ENCODE measurements around the gene TXNL4A. TPM values are rescaled to one million over a fixed set of nuclear protein-coding genes. Genes with fewer than 3 reads are reported as not detected.
"Not testable (repeated sequence)": the region's sequence is repeated elsewhere in the genome, so short reads cannot be mapped to it uniquely, and the experiment has no call there.

Gene TXNL4A
- polyA plus RNA-seq, 1 experiment = 131 TPM

GRCh38 chr18:80034068-80034851 lies 45.9 kb upstream of the TXNL4A start, which contains the start of gene RBFA:
RBFA (plus strand) TSS chr18:80034434; CDS start chr18:80034496, 62 bp downstream.
- POLR2A ChIA-PET = interaction anchor here (0.5 to 2.1 kb wide), 11 partner anchors 24 to 356 kb away, joined by 3 to 21 read pairs (median 4); partner anchors contain the start of genes ADNP2, HSBP1L1 and TXNL4A
- Histone ChIP-seq H3K9me3 (ENCODE audit: control insufficient read depth, insufficient read depth, low read length) (no peaks in the 10 kb centered on the region), H3K27ac (ENCODE audit: low read depth, low read length) (peak within 1 kb of the TSS; percentile 89), H3K4me3 (ENCODE audit: low read depth, low read length) (peak within 1 kb of the TSS; percentile 81), H3K27me3 (ENCODE audit: control insufficient read depth, insufficient read depth, low read length) (no peaks in the 10 kb centered on the region)
- peak; percentile 98 for DNase-seq (ENCODE audit: low read depth, low spot score)
- TF ChIP-seq CTCF (IDR thresholded peaks at IDR 0.05; ENCODE audit: low read depth, low read length) = peak; percentile 53
- CTCF ChIA-PET = interaction anchor here (0.6 to 1.6 kb wide), 8 partner anchors 12 to 354 kb away, joined by 3 to 6 read pairs (median 3); no protein-coding TSS in a partner anchor

- no peaks in the 10 kb centered on the region for H3K9me3 ChIP-seq (ENCODE audit: control insufficient read depth, insufficient read depth, low read length)
- POLR2A ChIA-PET = interaction anchor here (0.5 to 2.1 kb wide), 10 partner anchors 23 to 355 kb away, joined by 3 to 21 read pairs (median 4); partner anchors contain the start of genes ADNP2, HSBP1L1 and TXNL4A
- H3K4me3 ChIP-seq (ENCODE audit: low read depth, low read length) = peak overlapping the region; percentile 75
- no peaks in the 10 kb centered on the region for H3K27me3 ChIP-seq (ENCODE audit: control insufficient read depth, insufficient read depth, low read length)
- no peak for DNase-seq (ENCODE audit: low read depth, low spot score)
- CTCF ChIA-PET = interaction anchor here (0.7 to 1.6 kb wide), 4 partner anchors 51 to 191 kb away, joined by 3 to 6 read pairs (median 4); no protein-coding TSS in a partner anchor
- H3K27ac ChIP-seq (ENCODE audit: low read depth, low read length) = peak overlapping the region; percentile 89
- no peak for TF ChIP-seq CTCF (IDR thresholded peaks at IDR 0.05; ENCODE audit: low read depth, low read length)
These were observed 45.1 kb upstream of the TXNL4A start for GRCh38 chr18:80033181-80034067.

- H3K27me3 ChIP-seq (ENCODE audit: control insufficient read depth, insufficient read depth, low read length) = no peaks in the 10 kb centered on the region
- H3K9me3 ChIP-seq (ENCODE audit: control insufficient read depth, insufficient read depth, low read length) = peaks cover 9% of the 10 kb centered on the region
- POLR2A ChIA-PET = no interaction called here
- CTCF ChIA-PET = no interaction called here
- no peak for TF ChIP-seq CTCF (IDR thresholded peaks at IDR 0.05; ENCODE audit: low read depth, low read length)
- no peak for DNase-seq (ENCODE audit: low read depth, low spot score)
- no peak overlapping the region for H3K27ac ChIP-seq (ENCODE audit: low read depth, low read length)
- H3K4me3 ChIP-seq (ENCODE audit: low read depth, low read length) = no peak overlapping the region
These were observed 41.3 kb upstream of the TXNL4A start for GRCh38 chr18:80029690-80030089.

- POLR2A ChIA-PET = interaction anchor here (1.1 kb wide), 1 partner anchor 18 kb away, joined by 5 read pairs; no protein-coding TSS in a partner anchor
- H3K27me3 ChIP-seq (ENCODE audit: control insufficient read depth, insufficient read depth, low read length); H3K4me3 ChIP-seq (ENCODE audit: low read depth, low read length); CTCF ChIA-PET; H3K27ac ChIP-seq (ENCODE audit: low read depth, low read length): not testable (repeated sequence)
- H3K9me3 ChIP-seq (ENCODE audit: control insufficient read depth, insufficient read depth, low read length) = peaks cover 27% of the 10 kb centered on the region
- DNase-seq (ENCODE audit: low read depth, low spot score) = peak; percentile 50
These were observed 39.4 kb upstream of the TXNL4A start for GRCh38 chr18:80027719-80028118.

- no peak overlapping the region for H3K27ac ChIP-seq (ENCODE audit: low read depth, low read length)
- TF ChIP-seq CTCF (IDR thresholded peaks at IDR 0.05; ENCODE audit: low read depth, low read length) = no peak
These were observed 38.0 kb upstream of the TXNL4A start for GRCh38 chr18:80026363-80026762.

More at GRCh38 chr18:80026363-80026762, 38.0 kb upstream of the TXNL4A start:
- POLR2A ChIA-PET = no interaction called here
- H3K4me3 ChIP-seq (ENCODE audit: low read depth, low read length) = no peak overlapping the region
- peaks cover 38% of the 10 kb centered on the region for H3K9me3 ChIP-seq (ENCODE audit: control insufficient read depth, insufficient read depth, low read length)
- no peak for DNase-seq (ENCODE audit: low read depth, low spot score)
- CTCF ChIA-PET = no interaction called here
- H3K27me3 ChIP-seq (ENCODE audit: control insufficient read depth, insufficient read depth, low read length) = no peaks in the 10 kb centered on the region
